GM12878 (cell line): Measurements from ENCODE around the gene S100A14. TPM values are rescaled to one million over a fixed set of nuclear protein-coding genes. Genes with fewer than 3 reads are reported as not detected.

Experiments
- ATAC-seq: fragments of 200-7000 bp; cut with Tn5 transposase; 3 replicates; pipeline ENCODE4 v1.9.1; 2020; ENCODE audit warnings: mild to moderate bottlenecking, moderate library complexity
- BruUV-seq: library from RNA; stranded (reverse); fragments of 400-500 nt; replicated peaks from 2 replicates; lab custom pipeline; 2021; lab: Mats Ljungman, UMichigan
- CTCF ChIA-PET: fragments of 300-600 bp; sonication (Branson Sonifier 250); formaldehyde crosslinking; extraction: SDS; loops from one replicate; lab custom pipeline; 2021; ENCODE audit warnings: inconsistent platforms; lab: Yijun Ruan, JAX
- POLR2A ChIA-PET: fragments of 350-600 bp; formaldehyde crosslinking; extraction: SDS; loops from one replicate; lab custom pipeline; 2021; ENCODE audit warnings: inconsistent platforms; lab: Charles Lee
- RAD21 ChIA-PET: fragments of 300-600 bp; sonication (Branson Sonifier 250); formaldehyde crosslinking; loops from one replicate; lab custom pipeline; 2023; ENCODE audit warnings: antibody characterized with exemption; ENCODE audit not compliant: unreplicated experiment; lab: Charles Lee
- SMC1A ChIA-PET: fragments of 300-600 bp; sonication (Branson Sonifier 250); formaldehyde crosslinking; loops from one replicate; lab custom pipeline; 2023; ENCODE audit not compliant: unreplicated experiment, uncharacterized antibody; lab: Charles Lee
- DNase-seq: peaks from one replicate; pipeline ENCODE4 v3.0.0-alpha.2; 2011; ENCODE audit warnings: low read depth, low spot score
- FAIRE-seq: peaks from 3 replicates; lab custom pipeline; 2011; peaks lifted over from hg19 to GRCh38; lab: Jason Lieb, UNC
- H2AFZ ChIP-seq: 2 replicates; pipeline ENCODE4 v1.6.0; 2011; ENCODE audit warnings: low read depth, low read length, control low read depth; ENCODE audit not compliant: control insufficient read depth
- H3K27ac ChIP-seq: 2 replicates; pipeline ENCODE4 v1.5.1; 2011; ENCODE audit warnings: control low read depth; ENCODE audit not compliant: control insufficient read depth, insufficient read depth
- H3K27me3 ChIP-seq, 2 experiments: replicated peaks in 1 of 2; 2 replicates each; pipeline versions ENCODE4 v1.6.0 to v1.6.1; 2011; ENCODE audit warnings: low read length in 1 of 2; ENCODE audit not compliant: control insufficient read depth in 2 of 2, insufficient read depth in 2 of 2
- H3K36me3 ChIP-seq, 2 experiments: 2 replicates each; pipeline ENCODE4 v1.5.1; 2011; ENCODE audit warnings: low read length in 1 of 2; ENCODE audit not compliant: control insufficient read depth in 2 of 2, insufficient read depth in 2 of 2
- H3K4me1 ChIP-seq: 2 replicates; pipeline ENCODE4 v1.6.1; 2011; ENCODE audit warnings: mild to moderate bottlenecking, low read length, moderate library complexity, mixed read lengths; ENCODE audit not compliant: control insufficient read depth, insufficient read depth
- H3K4me2 ChIP-seq: 2 replicates; pipeline ENCODE4 v1.6.0; 2011; ENCODE audit warnings: control low read depth; ENCODE audit not compliant: control insufficient read depth, insufficient read depth
- H3K4me3 ChIP-seq: fragments of 200-600 bp; sonication (generic); 2 replicates; pipeline ENCODE4 v1.5.1; 2016
- H3K79me2 ChIP-seq: 2 replicates; pipeline ENCODE4 v1.6.0; 2011; ENCODE audit warnings: low read length; ENCODE audit not compliant: control insufficient read depth, insufficient read depth
- H3K9ac ChIP-seq: 2 replicates; pipeline ENCODE4 v1.8.0; 2011; ENCODE audit warnings: low read length, control low read depth, mixed read lengths; ENCODE audit not compliant: control insufficient read depth, insufficient read depth
- H3K9me3 ChIP-seq: replicated peaks from 3 replicates; pipeline ENCODE4 v1.5.1; 2011; ENCODE audit warnings: mild to moderate bottlenecking, low read length; ENCODE audit not compliant: control insufficient read depth, insufficient read depth
- H4K20me1 ChIP-seq: 2 replicates; pipeline ENCODE4 v1.6.0; 2011; ENCODE audit not compliant: control insufficient read depth, insufficient read depth
- BACH1 ChIP-seq: fragments of 450-650 bp; IDR thresholded peaks from 2 replicates; pipeline ENCODE4 v1.6.1; 2017; ENCODE audit warnings: mild to moderate bottlenecking, borderline replicate concordance
- CHD2 ChIP-seq: IDR thresholded peaks from 2 replicates; pipeline ENCODE4 v1.6.1; 2011; ENCODE audit warnings: low read depth, low read length, improper control_type of control experiment, borderline replicate concordance
- CREM ChIP-seq: IDR thresholded peaks from 2 replicates; pipeline ENCODE4 v1.6.1; 2014; ENCODE audit warnings: antibody characterized with exemption, low read depth
- ETV6 ChIP-seq, 2 experiments: fragments of 450-650 bp in 1 of 2; IDR thresholded peaks in 1 of 2; conservative IDR thresholded peaks in 1 of 2; 2 replicates each; pipeline ENCODE4 v1.6.1; 2014; ENCODE audit warnings: antibody characterized with exemption in 1 of 2, borderline replicate concordance in 1 of 2, low read depth in 1 of 2, mild to moderate bottlenecking in 1 of 2, moderate library complexity in 1 of 2
- FOS ChIP-seq: IDR thresholded peaks from 3 replicates; pipeline ENCODE4 v1.6.1; 2011; ENCODE audit warnings: borderline replicate concordance; ENCODE audit not compliant: insufficient read length; ENCODE audit errors: extremely low read depth
- GABPA ChIP-seq: IDR thresholded peaks from 2 replicates; pipeline ENCODE4 v1.6.1; 2014; ENCODE audit warnings: antibody characterized with exemption, low read depth, mild to moderate bottlenecking, inconsistent platforms
- HDAC6 ChIP-seq: fragments of 200-600 bp; sonication (generic); IDR thresholded peaks from one replicate; pipeline ENCODE4 v1.8.0; 2017; ENCODE audit warnings: antibody characterized with exemption; ENCODE audit not compliant: unreplicated experiment
- JUND ChIP-seq: IDR thresholded peaks from 2 replicates; pipeline ENCODE4 v1.6.1; 2012; ENCODE audit warnings: low read depth, mild to moderate bottlenecking, low read length, improper control_type of control experiment, moderate library complexity
- KAT2A ChIP-seq: conservative IDR thresholded peaks from 2 replicates; pipeline ENCODE4 v1.6.1; 2011; ENCODE audit warnings: low read depth, low read length; ENCODE audit not compliant: control insufficient read depth
- LARP7 ChIP-seq: fragments of 450-650 bp; IDR thresholded peaks from 2 replicates; pipeline ENCODE4 v1.6.1; 2017; ENCODE audit warnings: mild to moderate bottlenecking
- RB1 ChIP-seq: fragments of 450-650 bp; formaldehyde crosslinking; IDR thresholded peaks from 2 replicates; pipeline ENCODE4 v1.6.1; 2017; ENCODE audit warnings: mild to moderate bottlenecking, borderline replicate concordance
- SUPT20H ChIP-seq: IDR thresholded peaks from 2 replicates; pipeline ENCODE4 v1.6.1; 2011; ENCODE audit warnings: low read depth, mild to moderate bottlenecking, low read length, moderate library complexity, borderline replicate concordance; ENCODE audit not compliant: control insufficient read depth
- TCF3 ChIP-seq: IDR thresholded peaks from 2 replicates; pipeline ENCODE4 v1.6.1; 2012; ENCODE audit warnings: low read depth, mild to moderate bottlenecking, low read length, borderline replicate concordance; ENCODE audit not compliant: insufficient read depth
- YBX1 ChIP-seq: fragments of 450-650 bp; IDR thresholded peaks from 2 replicates; pipeline ENCODE4 v1.6.1; 2016; ENCODE audit warnings: antibody characterized with exemption
- YY1 ChIP-seq: IDR thresholded peaks from 2 replicates; pipeline ENCODE4 v1.6.1; 2011; ENCODE audit warnings: low read depth, mild to moderate bottlenecking, low read length
- ZZZ3 ChIP-seq: IDR thresholded peaks from 2 replicates; pipeline ENCODE4 v1.6.1; 2011; ENCODE audit warnings: low read depth; ENCODE audit not compliant: control insufficient read depth, insufficient read length
- WGBS: methylation state at CpG from one replicate; pipeline ENCODE4 v1.1.6; 2016; ENCODE audit warnings: low lambda C conversion rate; ENCODE audit not compliant: insufficient replicate concordance, insufficient coverage; ENCODE audit errors: missing lambda C conversion rate; 5-methylcytosine and 5-hydroxymethylcytosine counted together
- in situ Hi-C: fragments of 300-500 bp; cut with MboI; formaldehyde crosslinking; loops from 9 replicates; pipeline ENCODE4 v1.14.3; 2018; ENCODE audit warnings: mixed read lengths
- intact Hi-C: fragments of 100-400 bp; cut with micrococcal nuclease; formaldehyde crosslinking; loops from one replicate; pipeline ENCODE4 v1.14.2; 2022; ENCODE audit not compliant: unreplicated experiment
- polyA plus RNA-seq, 11 experiments: library from polyadenylated mRNA; depleted of rRNA in 4 of 11; unstranded in 6 of 11; stranded (reverse) in 5 of 11; fragments of >200 nt; fragmentation: Nextera tagmentation in 4 of 11; fragmentation: Illumina TruSeq in 1 of 11; extraction: Ambion mirVana in 4 of 11; extraction: Trizol in 1 of 11; gene quantifications; 1 replicate in 1 of 11; 2 replicates in 10 of 11; pipeline versions ENCODE4 v1.2.1 to v1.2.3, GENCODE V29; 2011 to 2016; ENCODE audit warnings: inconsistent platforms in 2 of 11, missing spikeins in 2 of 11, low read depth in 1 of 11
- total RNA-seq, 4 experiments: library from RNA; depleted of rRNA in 3 of 4; stranded (reverse); fragments of >200 nt in 3 of 4; fragmentation: Illumina TruSeq in 1 of 4; extraction: Trizol in 1 of 4; gene quantifications; 2 replicates each; pipeline versions ENCODE4 v1.2.1 to v1.2.3, GENCODE V29; 2013 to 2021
- TF ChIP-seq, protein P1 (sequence below): fragments of 450-650 bp; IDR thresholded peaks from 2 replicates; pipeline ENCODE4 v1.6.1; 2018; ENCODE audit warnings: mild to moderate bottlenecking, low read depth, moderate library complexity; ENCODE audit not compliant: partially characterized antibody
- TF ChIP-seq, protein P2 (sequence below): IDR thresholded peaks from 2 replicates; pipeline ENCODE4 v1.6.1; 2011; ENCODE audit warnings: borderline replicate concordance, low read depth, mild to moderate bottlenecking, moderate library complexity, low read length; ENCODE audit not compliant: insufficient read depth, poor library complexity, severe bottlenecking

Gene S100A14
- total and polyA plus RNA-seq, 10 of the 15 experiments (the other 5 are each of a cell fraction or from before 2014, with no cell fraction given): 0.20 to 0.77 (median 0.45) TPM; not detected in 4

DNA sequence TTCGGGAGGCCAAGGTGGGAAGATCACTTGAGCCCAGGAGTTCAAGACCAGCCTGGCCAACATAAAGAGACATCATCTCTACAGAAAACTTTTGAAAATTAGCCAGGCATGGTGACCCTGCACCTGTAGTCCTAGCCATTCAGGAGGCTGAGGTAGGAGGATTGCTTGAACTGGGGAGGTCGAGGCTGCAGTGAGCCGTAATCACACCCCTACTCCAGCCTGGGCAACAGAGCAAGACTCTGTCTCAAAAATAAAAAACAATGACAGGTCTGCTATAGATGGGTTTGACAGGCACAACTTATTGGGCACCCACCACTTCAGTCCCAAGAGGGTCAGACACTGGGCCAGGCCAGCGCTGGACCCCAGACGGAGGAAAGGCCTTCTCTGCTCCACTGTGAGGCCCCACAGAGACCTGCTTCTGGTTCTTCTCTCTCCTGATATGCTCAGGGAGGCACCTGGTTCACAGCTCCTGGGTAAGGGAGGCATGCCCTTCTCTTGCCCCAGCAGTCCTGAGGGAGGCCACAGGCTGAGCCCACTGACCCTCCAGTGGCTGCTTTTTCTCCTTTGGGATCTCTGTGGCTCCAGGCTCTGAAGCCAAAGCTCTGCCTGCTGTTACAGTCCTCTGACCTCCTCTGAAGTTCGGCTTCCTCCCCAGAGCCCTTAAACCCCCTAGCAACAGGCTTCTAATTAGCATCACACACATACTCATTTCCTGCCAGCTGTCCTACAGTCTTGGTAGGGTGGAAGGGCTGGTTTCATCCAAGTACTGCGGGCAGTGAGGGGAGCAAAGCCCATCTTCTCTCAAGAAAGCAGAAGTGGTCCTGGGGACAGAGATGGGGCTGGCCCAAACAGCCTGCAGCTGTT lies 17.6 kb downstream of the S100A14 start:
- H3K27me3 ChIP-seq: no peaks in the 10 kb centered on the region
- WGBS: 22% methylated on average over 7 of the region's 7 CpGs
- TSS peak; percentile 68 for BruUV-seq
- FAIRE-seq (peak; percentile 99), ATAC-seq (peak; percentile 99), DNase-seq (peak; percentile 88)
- H3K27ac ChIP-seq: peak overlapping the region; percentile 97
- no peaks in the 10 kb centered on the region for H3K36me3 ChIP-seq
- no peaks in the 10 kb centered on the region for H3K79me2 ChIP-seq
- peak overlapping the region; percentile 87 for H2AFZ ChIP-seq
- in situ Hi-C loops (no loop called here), intact Hi-C loops (no loop called here)
- H3K4me2 ChIP-seq: peak overlapping the region; percentile 75
- H3K4me3 ChIP-seq: no peak overlapping the region
- no peaks in the 10 kb centered on the region for H3K9me3 ChIP-seq
- no peaks in the 10 kb centered on the region for H4K20me1 ChIP-seq
- peaks cover 22% of the 10 kb centered on the region for H3K4me1 ChIP-seq
- H3K9ac ChIP-seq: peak overlapping the region; percentile 76
- ChIA-PET SMC1A (interaction anchor here (0.6 to 3.5 kb wide), 12 partner anchors 13 to 152 kb away, joined by 3 to 12 read pairs (median 4); partner anchors contain the start of genes CHTOP, S100A1, S100A13 and S100A14), RAD21 (interaction anchor here (0.9 to 2.4 kb wide), 8 partner anchors 9 to 246 kb away, joined by 3 to 14 read pairs (median 5); partner anchors contain the start of genes CHTOP, S100A13, S100A14 and S100A2), POLR2A (interaction anchor here (0.8 to 2.6 kb wide), 7 partner anchors 26 to 369 kb away, joined by 3 to 15 read pairs (median 3); partner anchors contain the start of genes CHTOP, CREB3L4 and S100A13), CTCF (interaction anchor here (0.6 to 2.8 kb wide), 13 partner anchors 14 to 92 kb away, joined by 3 to 9 read pairs (median 4); partner anchors contain the start of genes S100A13, S100A14 and S100A16)
- TF ChIP-seq JUND (0 out of 2 replicates have a peak, but pooled peaks have one; percentile 38), GABPA (peak; percentile 39; the same call in 1 of the 2 replicates), YY1 (0 out of 2 replicates have a peak, but pooled peaks have one; percentile 28), RB1 (no peak), CREM (peak; percentile 60), LARP7 (0 out of 2 replicates have a peak, but pooled peaks have one; percentile 48), KAT2A (no peak), CHD2 (peak; percentile 37; the same call in 1 of the 2 replicates), BACH1 (peak; percentile 18; the same call in 1 of the 2 replicates), YBX1 (no peak), ETV6 (conservative IDR thresholded peaks at IDR 0.05 in 1 of 2, IDR thresholded peaks at IDR 0.05 in 1 of 2; ENCODE audit: borderline replicate concordance in 1 of 2, low read depth in 1 of 2) (peak in 1 of 2 experiments; percentile 53; a peak in 1 of 4 replicates), HDAC6 (no peak), FOS (no peak), SUPT20H (no peak), ZZZ3 (no peak), TCF3 (peak; percentile 82)
- TF ChIP-seq, protein P1, sequence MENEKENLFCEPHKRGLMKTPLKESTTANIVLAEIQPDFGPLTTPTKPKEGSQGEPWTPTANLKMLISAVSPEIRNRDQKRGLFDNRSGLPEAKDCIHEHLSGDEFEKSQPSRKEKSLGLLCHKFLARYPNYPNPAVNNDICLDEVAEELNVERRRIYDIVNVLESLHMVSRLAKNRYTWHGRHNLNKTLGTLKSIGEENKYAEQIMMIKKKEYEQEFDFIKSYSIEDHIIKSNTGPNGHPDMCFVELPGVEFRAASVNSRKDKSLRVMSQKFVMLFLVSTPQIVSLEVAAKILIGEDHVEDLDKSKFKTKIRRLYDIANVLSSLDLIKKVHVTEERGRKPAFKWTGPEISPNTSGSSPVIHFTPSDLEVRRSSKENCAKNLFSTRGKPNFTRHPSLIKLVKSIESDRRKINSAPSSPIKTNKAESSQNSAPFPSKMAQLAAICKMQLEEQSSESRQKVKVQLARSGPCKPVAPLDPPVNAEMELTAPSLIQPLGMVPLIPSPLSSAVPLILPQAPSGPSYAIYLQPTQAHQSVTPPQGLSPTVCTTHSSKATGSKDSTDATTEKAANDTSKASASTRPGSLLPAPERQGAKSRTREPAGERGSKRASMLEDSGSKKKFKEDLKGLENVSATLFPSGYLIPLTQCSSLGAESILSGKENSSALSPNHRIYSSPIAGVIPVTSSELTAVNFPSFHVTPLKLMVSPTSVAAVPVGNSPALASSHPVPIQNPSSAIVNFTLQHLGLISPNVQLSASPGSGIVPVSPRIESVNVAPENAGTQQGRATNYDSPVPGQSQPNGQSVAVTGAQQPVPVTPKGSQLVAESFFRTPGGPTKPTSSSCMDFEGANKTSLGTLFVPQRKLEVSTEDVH: no peak
- TF ChIP-seq, protein P2, sequence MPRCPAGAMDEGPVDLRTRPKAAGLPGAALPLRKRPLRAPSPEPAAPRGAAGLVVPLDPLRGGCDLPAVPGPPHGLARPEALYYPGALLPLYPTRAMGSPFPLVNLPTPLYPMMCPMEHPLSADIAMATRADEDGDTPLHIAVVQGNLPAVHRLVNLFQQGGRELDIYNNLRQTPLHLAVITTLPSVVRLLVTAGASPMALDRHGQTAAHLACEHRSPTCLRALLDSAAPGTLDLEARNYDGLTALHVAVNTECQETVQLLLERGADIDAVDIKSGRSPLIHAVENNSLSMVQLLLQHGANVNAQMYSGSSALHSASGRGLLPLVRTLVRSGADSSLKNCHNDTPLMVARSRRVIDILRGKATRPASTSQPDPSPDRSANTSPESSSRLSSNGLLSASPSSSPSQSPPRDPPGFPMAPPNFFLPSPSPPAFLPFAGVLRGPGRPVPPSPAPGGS: peak; percentile 62
